Smooth muscle cell (in vitro differentiated cells): ENCODE data around the gene SLC4A1. TPM values are rescaled to one million over a fixed set of nuclear protein-coding genes. Genes with fewer than 3 reads are reported as not detected.

Experiments used
- DNase-seq: peaks from one replicate; lab custom pipeline; 2025; ENCODE audit not compliant: unreplicated experiment; lab: John Stamatoyannopoulos, UW
- H2AFZ ChIP-seq: fragments of 200-600 bp; sonication (generic); 2 replicates; pipeline ENCODE4 v1.6.0; 2016; ENCODE audit warnings: antibody characterized with exemption, low read depth, mild to moderate bottlenecking
- H3F3A ChIP-seq: fragments of 200-600 bp; sonication (generic); 2 replicates; pipeline ENCODE4 v1.6.0; 2017; ENCODE audit warnings: antibody characterized with exemption, low read depth
- H3K27ac ChIP-seq: fragments of 200-600 bp; sonication (generic); 2 replicates; pipeline ENCODE4 v1.5.1; 2016; ENCODE audit warnings: low read depth, mild to moderate bottlenecking
- H3K27me3 ChIP-seq: fragments of 200-600 bp; sonication (generic); 2 replicates; pipeline ENCODE4 v1.6.1; 2016; ENCODE audit warnings: low read depth, mild to moderate bottlenecking
- H3K36me3 ChIP-seq: fragments of 200-600 bp; sonication (generic); 2 replicates; pipeline ENCODE4 v1.5.1; 2016; ENCODE audit warnings: low read depth
- H3K4me1 ChIP-seq: fragments of 200-600 bp; sonication (generic); 2 replicates; pipeline ENCODE4 v1.5.1; 2016; ENCODE audit warnings: low read depth
- H3K4me2 ChIP-seq: fragments of 200-600 bp; sonication (generic); 2 replicates; pipeline ENCODE4 v1.6.0; 2016; ENCODE audit warnings: mild to moderate bottlenecking
- H3K4me3 ChIP-seq: fragments of 200-600 bp; sonication (generic); 2 replicates; pipeline ENCODE4 v1.5.1; 2016; ENCODE audit warnings: mild to moderate bottlenecking
- H3K79me2 ChIP-seq: fragments of 200-600 bp; sonication (generic); 2 replicates; pipeline ENCODE4 v1.6.0; 2016; ENCODE audit warnings: low read depth, mild to moderate bottlenecking
- H3K9ac ChIP-seq: fragments of 200-600 bp; sonication (generic); 2 replicates; pipeline ENCODE4 v1.6.0; 2016; ENCODE audit warnings: low read depth
- H3K9me3 ChIP-seq: fragments of 200-600 bp; sonication (generic); replicated peaks from 2 replicates; pipeline ENCODE4 v1.5.1; 2016; ENCODE audit warnings: low read depth
- H4K20me1 ChIP-seq: fragments of 200-600 bp; sonication (generic); 2 replicates; pipeline ENCODE4 v1.6.0; 2016; ENCODE audit warnings: low read depth
- CTCF ChIP-seq: fragments of 200-600 bp; sonication (generic); IDR thresholded peaks from 2 replicates; pipeline ENCODE4 v1.5.1; 2017; ENCODE audit warnings: borderline replicate concordance, mild to moderate bottlenecking, antibody characterized with exemption; ENCODE audit not compliant: insufficient read depth, poor library complexity, severe bottlenecking
- WGBS: methylation state at CpG from one replicate; pipeline ENCODE4 v1.1.7; 2016; ENCODE audit warnings: low lambda C conversion rate; 5-methylcytosine and 5-hydroxymethylcytosine counted together
- polyA plus RNA-seq: library from polyadenylated mRNA; unstranded; fragments of >200 nt; fragmentation: Nextera tagmentation; extraction: Ambion mirVana; gene quantifications from 2 replicates; pipeline ENCODE4 v1.2.1, GENCODE V29; 2016
- total RNA-seq: library from RNA; depleted of rRNA; stranded (reverse); fragments of >200 nt; gene quantifications from 2 replicates; pipeline ENCODE4 v1.2.3, GENCODE V29; 2014

The SLC4A1 gene
- total and polyA plus RNA-seq, 2 experiments from 2014 or later: not detected

DNA sequence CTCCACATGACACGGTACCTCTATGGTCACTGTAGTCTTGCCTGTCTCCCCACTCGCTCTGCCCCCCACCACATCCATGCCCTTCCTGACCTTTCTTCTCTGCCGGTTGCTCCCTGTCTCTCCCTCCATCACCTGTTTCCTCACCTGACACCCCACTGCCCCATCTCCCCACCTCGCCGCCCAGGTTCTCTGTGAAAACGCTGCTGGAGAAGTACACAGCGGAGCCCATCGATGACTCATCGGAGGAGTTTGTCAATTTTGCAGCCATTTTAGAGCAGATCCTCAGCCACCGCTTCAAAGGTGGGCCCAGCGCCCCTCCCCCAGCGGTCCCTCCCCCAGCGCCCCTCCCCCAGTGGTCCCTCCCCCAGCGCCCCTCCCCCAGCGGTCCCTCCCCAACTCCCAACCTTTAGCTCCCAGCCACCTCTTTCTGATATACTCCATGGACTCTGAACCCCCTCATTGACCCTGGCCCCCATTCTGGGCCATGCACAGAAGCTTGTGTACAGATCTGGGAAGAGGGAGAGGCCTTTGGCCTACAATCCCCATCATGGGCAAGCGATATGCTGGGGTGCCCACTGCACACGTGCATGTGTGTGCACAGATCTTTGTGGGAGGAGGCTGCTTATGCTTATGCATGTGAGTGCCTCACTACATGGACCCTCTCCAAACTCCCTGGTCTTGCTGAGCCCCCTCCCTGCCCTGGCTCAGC lies 44.6 kb upstream of the SLC4A1 start:
- Histone ChIP-seq H3K9ac (no peak overlapping the region), H3K79me2 (no peaks in the 10 kb centered on the region), H3K4me2 (no peak overlapping the region), H3K27ac (no peak overlapping the region), H4K20me1 (no peaks in the 10 kb centered on the region), H3K36me3 (no peaks in the 10 kb centered on the region), H3K4me1 (peaks cover 20% of the 10 kb centered on the region), H3K27me3 (peaks cover 44% of the 10 kb centered on the region), H3K4me3 (no peak overlapping the region), H2AFZ (no peak overlapping the region), H3K9me3 (no peaks in the 10 kb centered on the region), H3F3A (no peaks in the 10 kb centered on the region)
- 89% methylated on average over 13 of the region's 17 CpGs for WGBS
- TF ChIP-seq CTCF: no peak
- DNase-seq: no peak

- Histone ChIP-seq H3K9me3 (no peaks in the 10 kb centered on the region), H3F3A (no peaks in the 10 kb centered on the region), H3K79me2 (no peaks in the 10 kb centered on the region), H3K4me3 (no peak overlapping the region), H3K4me2 (no peak overlapping the region), H3K27ac (no peak overlapping the region), H3K27me3 (peaks cover 36% of the 10 kb centered on the region), H3K4me1 (peaks cover 22% of the 10 kb centered on the region), H4K20me1 (no peaks in the 10 kb centered on the region), H2AFZ (no peak overlapping the region), H3K36me3 (no peaks in the 10 kb centered on the region), H3K9ac (no peak overlapping the region)
- WGBS: 85% methylated on average over 4 of the region's 5 CpGs
- no peak for TF ChIP-seq CTCF
- no peak for DNase-seq
Observed at GRCh38 chr17:44311562-44312181, 43.7 kb upstream of the SLC4A1 start.

DNA sequence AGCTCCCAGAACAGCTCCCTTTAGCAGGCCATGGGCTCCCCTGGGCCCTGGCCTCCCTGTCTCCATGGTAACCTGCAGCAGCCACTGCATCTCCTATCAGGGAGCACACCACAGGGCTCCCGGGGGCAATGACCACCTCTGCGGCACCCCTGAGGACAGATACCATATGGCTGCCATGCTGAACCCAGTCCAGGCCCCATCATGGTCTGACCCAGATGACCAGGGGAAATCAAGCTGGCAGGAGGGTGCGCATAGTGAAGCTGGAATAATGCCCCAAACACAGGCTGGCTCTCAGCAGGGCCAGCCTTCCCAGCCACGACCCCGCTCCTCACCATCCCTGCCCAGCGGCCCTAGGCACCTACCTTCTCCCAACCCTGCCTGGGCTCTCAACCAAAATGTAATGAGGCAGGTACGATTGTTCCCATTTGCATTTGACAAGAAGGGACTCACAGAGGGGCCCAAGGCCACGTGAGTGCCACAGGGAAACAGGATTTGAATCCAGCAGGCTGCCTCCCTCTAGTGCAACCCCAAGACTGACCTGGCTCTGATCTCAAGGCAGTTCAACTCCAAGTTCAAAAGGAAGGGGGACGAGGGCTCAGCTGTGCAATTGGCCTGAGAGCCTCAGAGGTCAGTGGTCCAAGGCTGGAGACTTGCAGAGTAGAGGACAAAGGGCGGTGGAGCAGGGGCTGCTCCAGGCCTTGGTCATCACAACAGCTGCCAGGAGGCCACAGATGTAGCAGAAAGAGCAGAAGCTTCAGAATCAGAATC lies 42.9 kb upstream of the SLC4A1 start:
- Histone ChIP-seq H3K4me3 (no peak overlapping the region), H3K4me2 (no peak overlapping the region), H3K27me3 (peaks cover 27% of the 10 kb centered on the region), H3F3A (no peaks in the 10 kb centered on the region), H3K9me3 (no peaks in the 10 kb centered on the region), H2AFZ (no peak overlapping the region), H3K9ac (no peak overlapping the region), H4K20me1 (no peaks in the 10 kb centered on the region), H3K79me2 (no peaks in the 10 kb centered on the region), H3K36me3 (no peaks in the 10 kb centered on the region), H3K4me1 (peaks cover 19% of the 10 kb centered on the region), H3K27ac (no peak overlapping the region)
- 75% methylated on average over 10 of the region's 10 CpGs for WGBS
- TF ChIP-seq CTCF: no peak
- no peak for DNase-seq
